GM21526 (cell line): ENCODE results near the gene CXCR4.

Source experiments
- ATAC-seq: cut with Tn5 transposase; IDR thresholded peaks from one replicate; pipeline ENCODE4 v1.9.1; 2021; ENCODE audit warnings: moderate library complexity; ENCODE audit not compliant: unreplicated experiment, low FRiP score

The CXCR4 gene

DNA sequence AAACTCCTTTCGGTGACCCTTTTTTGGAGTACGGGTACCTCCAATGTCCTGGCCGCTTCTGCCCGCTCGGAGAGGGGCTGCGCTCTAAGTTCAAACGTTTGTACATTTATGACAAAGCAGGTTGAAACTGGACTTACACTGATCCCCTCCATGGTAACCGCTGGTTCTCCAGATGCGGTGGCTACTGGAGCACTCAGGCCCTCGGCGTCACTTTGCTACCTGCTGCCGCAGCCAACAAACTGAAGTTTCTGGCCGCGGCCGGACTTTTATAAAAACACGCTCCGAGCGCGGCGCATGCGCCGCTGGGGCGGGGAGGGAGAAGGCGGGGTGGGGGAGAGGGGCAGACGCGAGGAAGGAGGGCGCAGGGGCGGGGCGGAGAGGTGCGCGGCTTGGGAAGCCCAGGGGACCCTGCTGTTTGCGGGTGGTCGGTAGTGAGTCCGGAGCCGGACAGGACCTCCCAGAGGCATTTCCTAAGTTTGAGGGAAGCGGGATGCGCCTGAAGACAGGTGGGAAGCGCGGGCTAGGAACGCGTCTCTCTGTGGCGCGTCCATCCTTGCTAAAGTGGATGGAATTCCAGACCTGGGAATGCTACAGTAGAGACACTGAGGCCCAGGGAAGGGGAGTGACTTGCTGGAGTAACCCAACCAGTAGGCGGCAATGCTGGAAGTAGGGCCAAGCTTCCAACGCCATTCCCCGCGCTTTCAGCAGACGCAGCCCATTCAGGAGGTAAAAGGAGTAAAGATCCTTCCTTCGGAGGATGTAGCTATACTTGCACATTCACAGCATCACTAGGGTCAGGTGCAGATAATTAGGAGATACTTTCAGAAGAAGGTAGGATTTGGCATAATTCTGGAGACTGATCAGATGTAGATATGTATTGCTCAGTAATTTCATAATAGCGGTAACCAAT lies at the start of gene CXCR4:
TSS of gene CXCR4 (minus strand) at position 241 of the 910 bp plus-strand sequence. CDS start at position 152, 89 bp downstream.
- no peak for ATAC-seq

DNA sequence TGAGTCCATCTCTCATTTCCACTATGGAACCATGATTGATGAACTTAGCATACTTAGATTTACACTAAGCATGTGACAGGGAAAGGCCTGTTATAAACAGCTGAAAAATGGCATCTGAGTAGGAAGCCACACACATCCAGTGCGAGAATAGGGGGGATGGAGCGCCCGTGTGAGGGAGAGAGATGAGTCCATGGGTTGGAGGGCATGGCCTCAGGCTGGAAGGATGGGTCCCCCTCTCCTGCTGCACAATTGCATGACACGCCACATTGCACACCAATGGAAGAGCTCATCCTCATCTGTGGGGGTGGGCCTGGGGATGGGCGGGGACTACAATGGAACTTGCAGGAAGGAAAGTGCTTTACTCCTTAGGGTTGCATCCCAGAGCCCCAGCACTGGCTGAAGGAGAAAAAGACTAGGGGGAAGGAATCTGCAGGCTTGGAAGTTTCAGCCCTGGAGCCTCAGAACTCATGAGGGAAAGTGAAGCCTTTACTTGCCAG lies 46.4 kb upstream of the CXCR4 start:
- ATAC-seq: no peak

DNA sequence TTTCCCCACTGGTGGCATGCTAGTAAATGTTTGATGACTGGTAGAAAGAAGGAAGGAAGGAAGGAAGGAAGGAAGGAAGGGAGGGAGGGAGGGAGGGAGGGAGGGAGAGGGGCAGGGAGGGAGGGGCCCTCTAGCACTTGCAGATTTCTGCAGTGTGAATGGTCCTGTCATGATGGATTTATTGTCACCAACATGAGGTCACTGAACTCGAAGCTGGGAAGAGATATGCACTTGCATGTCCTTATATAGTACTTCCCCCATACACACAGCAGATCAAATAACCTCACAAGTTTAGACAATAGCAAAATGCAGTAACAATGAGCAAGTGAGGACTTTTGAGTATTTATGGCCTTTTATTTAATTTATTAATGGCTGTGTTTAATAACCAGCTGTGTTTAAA lies 44.5 kb upstream of the CXCR4 start:
- ATAC-seq: no peak

DNA sequence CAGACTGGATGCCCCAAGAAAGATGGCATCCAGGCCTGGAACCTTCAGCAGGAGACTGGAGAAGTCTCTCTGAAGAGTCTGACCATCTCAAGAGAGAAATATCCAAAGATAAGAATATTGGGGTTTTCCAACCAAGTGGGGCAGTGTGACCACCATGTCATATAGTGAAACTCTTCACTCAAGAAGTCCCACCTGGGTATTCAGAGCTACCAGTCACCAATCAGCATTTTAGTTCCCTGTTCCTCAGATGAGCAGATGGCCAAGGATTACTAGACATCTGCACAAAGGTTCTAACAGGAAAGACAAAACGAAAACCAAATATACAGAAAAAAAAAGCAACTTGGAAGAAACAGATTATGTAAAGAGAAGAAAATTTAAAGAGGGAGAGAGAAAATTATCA lies 38.5 kb upstream of the CXCR4 start:
- no peak for ATAC-seq

DNA sequence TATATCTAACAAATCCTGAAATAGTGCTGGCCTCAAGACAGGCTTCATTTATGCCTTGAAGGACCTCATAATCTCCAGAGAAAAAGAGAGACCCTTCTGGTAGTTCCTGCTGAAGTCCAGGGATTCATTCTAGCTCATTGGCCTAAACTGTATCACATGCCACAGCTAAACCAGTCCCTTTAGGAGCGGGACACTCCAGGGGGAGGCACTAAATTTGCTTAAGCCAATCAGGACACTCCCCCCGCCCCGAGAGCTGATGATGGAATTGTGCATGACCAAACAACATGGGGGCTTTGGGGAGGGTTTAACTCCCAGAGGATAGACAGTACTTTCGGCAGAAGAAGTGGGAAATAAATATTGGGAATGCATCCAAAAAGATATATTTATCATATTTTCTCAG lies 36.4 kb upstream of the CXCR4 start:
- ATAC-seq: no peak

DNA sequence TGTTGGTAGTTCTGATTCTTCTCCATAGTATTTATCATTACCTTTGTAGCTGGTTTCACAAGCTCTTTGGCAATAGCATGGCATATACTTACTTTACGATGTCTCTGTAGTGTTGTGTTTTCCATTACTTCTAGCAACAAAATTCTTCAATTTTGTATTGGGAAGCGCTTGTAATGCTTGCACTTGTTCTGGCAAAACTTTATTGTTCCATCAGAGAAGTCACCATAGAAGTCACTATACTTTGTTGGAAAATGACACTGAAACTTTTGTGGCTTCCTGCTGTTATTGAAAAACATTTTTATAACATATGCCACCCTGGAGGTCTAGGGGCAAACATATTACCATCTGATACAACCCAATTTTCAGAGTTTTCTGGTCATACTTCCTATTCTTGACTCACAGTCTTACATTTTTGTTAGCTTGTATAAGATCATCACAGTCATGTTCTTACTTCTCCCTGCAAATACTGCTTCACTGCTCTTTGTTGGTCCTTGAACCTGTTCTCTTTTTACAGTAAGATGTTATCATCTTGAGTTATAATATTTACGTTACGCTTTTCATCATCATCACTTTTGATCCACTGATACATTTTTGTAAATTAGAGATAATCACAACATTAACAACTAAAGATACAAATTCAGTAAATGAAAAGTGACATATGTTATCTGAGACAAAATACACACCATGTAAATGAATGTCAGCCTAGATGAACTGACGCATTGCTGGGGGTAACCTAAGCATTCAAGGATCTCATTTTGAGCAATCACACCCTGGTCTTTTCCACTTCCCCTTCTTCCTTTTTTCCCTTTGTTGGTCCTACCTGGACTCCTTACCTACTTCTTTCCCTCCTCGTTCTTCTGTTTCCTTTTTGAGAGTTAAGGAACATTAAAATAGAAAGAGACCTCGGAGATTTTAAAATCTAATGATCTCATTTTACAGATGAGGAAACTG lies 33.3 kb upstream of the CXCR4 start:
- no peak for ATAC-seq

DNA sequence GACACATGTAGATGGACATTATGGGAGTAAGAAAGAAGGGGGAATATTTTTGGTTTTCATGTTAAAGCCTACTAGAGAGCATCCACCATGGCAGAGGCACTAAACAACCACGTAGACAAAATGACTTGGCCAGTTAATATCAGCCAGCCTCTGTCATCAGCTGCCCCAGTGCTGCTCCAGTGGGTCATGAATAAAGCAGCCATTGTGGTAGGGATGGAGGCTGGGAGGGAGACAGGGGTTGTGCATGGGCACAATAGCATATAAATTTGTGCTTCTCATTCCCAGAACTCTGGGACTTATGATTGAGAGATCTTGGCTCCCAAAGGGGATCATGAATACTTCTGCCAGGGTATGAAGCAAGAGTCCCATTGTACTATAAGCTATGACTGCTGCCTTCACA lies 31.1 kb upstream of the CXCR4 start:
- ATAC-seq: no peak

DNA sequence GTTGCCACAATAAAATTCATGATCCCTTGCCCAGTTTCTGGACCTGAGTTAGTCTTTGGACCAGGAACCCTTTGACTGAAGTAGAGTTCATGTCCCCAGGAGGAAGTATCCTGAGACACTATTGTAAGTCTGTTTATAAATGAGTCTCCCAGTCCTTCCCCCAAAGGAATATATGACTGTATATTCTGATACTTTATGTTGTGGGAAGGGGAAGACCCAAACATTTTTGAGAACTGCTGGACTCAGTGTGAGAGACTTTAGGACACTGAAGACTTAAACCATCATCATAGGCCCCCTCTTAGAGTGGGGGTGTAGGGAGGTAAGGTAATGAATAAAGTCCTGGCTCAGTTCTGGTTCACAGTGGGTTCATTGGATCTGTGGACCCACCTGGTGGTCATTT lies 28.6 kb upstream of the CXCR4 start:
- ATAC-seq: no peak

DNA sequence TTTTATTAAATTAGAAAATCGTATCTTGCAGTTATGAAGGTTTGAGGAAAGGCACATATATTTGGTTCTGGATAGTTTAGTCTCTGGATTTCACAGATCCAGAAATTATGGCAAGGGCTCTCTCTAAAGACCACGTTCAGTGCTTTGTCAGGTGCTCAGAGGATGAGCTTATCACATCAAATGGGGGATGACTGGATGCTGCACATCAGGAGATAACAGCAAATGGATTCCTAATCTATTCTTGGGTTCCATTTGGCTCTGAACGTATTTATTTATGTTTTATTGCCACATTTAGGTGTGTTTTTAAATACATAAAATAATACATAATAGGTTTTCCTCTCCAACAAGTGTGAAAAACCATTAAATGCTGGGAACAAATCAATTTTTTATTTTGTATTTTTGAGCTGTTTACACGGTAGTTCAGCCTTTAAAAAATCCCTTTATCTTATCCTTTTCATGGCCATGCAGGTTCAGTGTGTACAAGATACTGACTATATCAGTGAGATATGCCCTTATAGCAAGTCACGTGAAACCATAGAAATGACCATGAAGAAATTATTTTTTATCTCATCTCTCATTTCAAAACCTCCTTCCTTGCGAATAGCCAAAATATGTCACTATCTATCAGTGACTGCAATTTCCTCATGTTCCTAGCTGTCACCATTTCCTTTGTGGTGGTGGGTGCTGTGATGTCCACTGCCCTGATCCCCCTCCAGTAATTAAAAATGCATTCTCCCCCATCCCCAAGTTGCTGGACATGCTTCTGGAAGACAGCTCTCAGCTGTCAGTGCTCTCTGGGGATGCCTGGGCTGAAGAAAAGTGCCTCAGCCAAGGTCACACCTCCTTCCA lies 25.9 kb upstream of the CXCR4 start:
- ATAC-seq: no peak

DNA sequence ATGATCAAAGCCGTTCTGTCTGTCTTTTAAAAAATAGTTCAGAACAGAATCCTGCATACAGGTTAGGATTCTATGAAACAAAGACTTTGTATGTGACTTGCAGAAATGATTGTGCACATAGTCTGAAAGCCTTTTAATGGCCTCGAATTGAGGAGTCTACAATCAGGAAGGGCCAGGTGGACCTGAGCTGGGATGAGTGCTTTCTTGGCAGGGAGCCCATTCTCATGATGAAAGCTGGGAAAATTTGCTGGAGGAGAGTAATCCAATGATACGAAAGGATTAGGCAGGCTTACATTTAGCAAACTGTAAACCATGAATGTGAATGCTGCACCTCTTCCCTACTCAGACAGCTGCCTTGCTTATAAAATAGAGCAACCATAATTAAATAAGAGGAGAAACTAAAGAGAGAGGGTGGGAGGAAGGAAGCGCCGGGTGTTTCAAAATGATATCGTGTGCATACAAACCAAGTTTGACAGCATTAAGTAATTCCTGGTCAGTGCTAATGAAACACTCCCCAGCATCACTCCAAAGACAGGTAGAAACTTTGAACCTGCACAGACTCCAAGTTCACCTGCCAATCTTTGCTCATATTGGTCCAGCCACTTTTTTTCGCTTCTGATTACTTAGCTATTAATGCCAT lies 23.7 kb upstream of the CXCR4 start:
- no peak for ATAC-seq

DNA sequence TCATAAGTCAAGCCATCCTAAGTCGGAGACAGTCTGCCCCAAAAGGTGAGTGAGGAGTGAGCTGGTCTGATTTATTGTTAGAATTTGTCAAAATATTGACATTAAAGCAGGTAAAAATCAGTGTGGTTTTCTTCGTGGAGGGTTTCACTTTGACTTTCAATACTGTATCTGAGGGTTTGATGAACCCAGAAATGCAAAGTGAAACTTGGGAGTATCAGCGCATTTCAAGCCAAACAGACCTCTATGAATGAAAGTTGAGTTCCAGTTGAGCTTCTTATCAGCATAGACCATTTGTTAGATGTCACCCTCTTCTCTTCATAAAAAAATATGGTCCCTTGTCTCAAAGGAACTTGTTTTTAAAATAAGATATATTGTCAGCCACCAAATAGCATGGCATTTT lies 21.7 kb upstream of the CXCR4 start:
- ATAC-seq: no peak

DNA sequence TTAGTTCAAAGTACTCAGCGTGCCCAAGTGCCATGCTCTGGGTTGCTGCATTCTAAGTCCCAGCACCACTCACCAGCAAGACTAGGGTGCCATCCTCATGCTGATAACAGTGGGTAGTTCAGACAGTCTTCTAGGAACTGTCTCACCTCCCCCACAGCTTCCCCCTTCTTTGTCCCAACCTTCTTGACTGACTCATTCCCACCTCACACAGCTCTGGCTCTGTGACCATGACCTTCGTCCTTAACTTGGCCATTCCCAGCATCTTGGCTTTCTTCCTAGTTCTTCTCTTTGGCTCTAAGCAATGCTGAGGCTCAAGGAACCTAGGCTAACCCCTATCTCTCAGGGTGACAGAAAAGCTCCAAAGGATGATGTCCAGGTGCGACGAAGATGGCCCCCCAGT lies 20.0 kb upstream of the CXCR4 start:
- no peak for ATAC-seq

DNA sequence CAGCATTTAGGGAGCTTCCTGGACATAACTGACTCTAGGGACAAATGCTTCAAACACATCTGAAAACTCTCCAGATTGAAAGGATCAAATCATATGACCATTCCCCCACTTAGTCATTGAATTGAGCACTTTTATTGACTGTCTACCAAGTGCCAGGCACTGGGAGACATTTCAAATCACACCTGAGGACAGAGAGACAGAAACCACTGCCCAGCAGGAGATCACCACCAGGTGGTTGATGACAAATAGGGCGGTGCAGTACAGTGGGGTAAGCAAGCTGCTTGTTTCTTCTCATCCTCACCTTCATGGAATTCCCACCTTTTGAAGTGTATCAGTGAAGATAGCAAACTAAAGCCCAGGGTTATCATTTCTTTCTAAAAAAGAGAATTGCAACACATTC lies 19.0 kb upstream of the CXCR4 start:
- no peak for ATAC-seq

DNA sequence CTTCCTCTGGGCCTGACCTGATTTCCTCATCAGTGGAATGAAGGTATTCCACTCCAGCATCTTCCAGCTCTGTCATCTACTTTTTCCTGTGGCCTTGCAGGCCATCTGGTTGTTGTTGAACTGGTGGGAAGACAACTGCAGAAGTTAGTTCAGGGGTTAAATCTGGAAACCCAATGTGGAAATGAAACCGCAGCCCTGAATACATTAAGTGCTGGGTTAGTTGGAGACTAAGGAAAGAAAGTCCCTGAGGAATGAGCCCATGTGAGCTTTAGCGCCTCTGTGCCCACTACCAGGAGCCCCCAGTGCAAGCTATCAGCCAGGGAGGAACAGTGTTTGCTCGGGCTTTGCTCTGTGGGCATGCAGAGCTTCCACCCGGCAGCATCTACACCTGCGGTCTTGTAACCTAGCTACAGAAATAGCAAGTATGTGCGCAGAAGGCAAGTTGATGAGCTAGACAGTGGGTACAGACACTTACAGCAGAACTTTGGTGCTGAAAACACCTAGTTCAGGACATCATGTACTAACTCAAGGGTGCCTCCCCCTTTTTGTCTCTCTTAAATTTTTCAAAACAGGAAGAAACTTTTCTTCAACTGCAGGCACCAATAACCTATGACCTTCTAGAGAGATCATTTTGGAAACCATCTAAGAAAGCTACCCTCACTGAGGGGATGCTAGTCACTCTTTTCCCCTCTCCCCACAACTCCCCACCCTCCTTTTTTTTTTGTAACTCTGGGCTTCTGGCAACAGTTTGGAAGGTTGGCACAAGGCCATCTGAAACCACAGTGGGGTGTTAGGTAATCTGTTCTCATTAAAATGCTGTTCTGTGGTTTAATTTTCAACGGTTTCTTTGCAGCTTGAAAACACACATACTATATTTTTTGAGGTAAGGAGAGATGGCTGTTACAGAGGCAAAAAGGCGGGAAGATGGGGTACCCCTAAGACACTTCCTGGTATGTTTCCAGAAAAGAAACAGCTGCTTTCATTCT lies 18.3 kb upstream of the CXCR4 start:
- ATAC-seq: peak; percentile 40

DNA sequence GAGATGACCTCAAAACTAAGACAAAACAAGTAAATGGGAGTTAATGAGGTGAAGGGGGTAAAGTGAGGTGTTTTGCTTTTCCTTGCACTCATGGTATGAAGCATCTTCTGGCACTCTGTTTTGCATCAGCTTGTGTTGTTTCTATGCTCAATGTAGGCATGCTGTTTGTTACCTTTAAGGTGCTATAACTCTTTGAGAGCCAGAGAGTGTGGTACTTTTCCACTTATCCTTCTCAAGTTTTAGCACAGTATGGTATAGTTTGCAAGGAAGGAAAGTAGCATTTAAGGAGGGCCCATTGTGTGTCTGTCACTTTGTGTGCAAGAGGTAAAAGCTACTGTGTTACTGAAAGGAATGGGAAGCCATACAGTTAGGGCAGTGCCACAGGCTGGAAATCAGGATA lies 17.5 kb upstream of the CXCR4 start:
- ATAC-seq: no peak

DNA sequence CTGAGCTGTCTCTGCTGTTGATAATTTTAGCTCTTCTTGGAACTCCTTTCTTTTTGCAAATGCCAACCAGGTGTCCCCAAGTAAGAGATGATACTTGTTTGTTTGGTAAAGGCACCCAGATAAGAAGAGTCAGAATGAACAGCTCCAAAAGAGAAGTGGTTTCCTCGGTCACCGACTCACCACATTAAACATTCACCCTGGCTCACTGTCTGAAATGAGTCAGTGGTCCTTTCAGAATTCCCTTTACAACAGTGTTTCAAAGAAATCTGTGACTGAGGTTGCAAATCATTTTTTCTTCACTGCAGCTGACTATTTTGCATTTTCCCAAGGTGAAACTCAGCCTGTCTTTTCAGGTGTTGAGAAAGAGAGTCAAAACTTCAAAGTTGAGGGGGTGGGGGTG lies 16.2 kb upstream of the CXCR4 start:
- ATAC-seq: no peak

DNA sequence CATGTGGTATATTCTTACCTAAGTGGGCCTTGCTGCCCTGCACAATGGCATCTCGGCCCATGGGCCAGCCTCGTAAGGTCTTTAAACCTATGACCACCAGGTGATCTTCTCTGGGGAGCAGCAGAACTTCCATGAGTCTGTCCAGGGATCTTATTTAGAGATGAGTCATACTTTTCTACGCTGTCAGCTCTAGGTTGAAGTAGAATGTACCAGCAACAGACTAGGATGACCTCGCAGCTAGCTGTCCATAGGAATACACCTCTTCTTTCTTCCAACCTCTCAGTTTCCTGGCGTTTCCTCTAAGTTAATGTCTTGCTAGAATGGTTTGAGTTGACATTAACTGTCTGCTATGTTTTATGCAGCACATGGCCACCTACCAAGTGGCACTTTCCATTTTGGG lies 15.6 kb upstream of the CXCR4 start:
- ATAC-seq: no peak

DNA sequence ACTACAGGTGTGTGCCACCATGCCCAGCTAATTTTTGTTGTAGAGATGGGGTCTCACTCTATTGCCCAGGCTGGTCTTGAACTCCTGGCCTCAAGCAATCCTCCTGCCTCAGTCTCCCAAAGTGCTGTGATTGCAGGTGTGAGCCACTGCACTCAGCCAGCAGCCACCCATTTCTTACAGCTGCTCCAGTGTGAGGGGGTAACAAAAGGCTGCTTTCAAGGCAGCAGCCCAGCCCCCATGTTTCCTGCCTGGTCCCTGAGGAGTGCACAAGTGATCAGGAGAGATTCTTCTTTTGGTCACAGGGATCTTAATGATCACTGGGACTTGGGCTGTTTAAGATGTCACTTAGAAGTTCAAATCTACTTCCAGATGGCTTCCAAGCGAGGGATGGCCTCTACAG lies 15.2 kb upstream of the CXCR4 start:
- no peak for ATAC-seq

DNA sequence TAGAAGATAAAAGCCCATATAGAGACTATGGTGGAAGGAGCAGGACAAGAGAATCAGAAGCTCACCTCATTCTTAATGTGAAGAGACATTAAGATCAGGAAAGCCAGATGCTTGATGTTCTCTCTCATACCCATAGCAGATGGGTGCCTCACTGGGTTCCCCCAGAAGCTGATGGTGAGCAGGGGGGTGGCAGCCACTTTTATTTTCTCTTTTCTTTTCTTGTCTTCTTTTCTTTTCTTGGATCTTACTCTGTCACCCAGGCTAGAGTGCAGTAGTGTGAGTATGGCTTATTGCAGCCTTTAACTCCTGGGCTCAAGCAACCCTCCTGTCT lies 14.8 kb upstream of the CXCR4 start:
- ATAC-seq: no peak
